Right renal pelvis (tissue), 4 donors: ENCODE data around the gene SP6. TPM values are rescaled to one million over a fixed set of nuclear protein-coding genes. Genes with fewer than 3 reads are reported as not detected.

ENCODE experiments used
- DNase-seq, 4 donors: peaks; one replicate each; pipeline ENCODE4 v3.0.0-alpha.2; 2013; ENCODE audit warnings: low read depth in 4 of 4, low spot score in 3 of 4, missing footprints in 1 of 4
- polyA plus RNA-seq, 4 donors: library from polyadenylated mRNA; unstranded; fragments of 120-200 nt; gene quantifications; one replicate each; pipeline ENCODE4 v1.2.1, GENCODE V29; 2013; ENCODE audit not compliant: insufficient read length in 4 of 4

Gene SP6
- polyA plus RNA-seq, 4 donors, result 2.3 to 3.3 (median 2.9) TPM

DNA sequence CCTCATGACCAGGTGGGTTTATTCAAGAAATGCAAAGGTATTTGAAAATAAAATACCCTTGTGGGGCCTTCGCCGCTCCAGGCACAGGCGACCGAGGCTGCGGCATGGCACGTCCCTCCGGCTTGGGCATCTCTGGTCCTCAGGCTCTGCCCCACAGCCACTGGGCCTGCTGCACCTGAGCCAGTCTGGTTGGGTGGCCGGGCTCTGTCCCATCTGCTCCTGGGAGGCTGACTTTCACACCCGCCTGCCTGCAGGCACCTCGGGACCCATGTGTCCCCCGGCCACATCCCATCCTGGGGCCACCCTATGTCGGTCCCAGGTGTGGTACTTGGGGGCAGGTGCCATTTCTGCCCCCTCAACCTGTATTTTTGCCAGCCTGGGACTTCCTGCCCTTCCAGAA is 50.3 kb downstream of the SP6 start:
- no peak for DNase-seq

DNA sequence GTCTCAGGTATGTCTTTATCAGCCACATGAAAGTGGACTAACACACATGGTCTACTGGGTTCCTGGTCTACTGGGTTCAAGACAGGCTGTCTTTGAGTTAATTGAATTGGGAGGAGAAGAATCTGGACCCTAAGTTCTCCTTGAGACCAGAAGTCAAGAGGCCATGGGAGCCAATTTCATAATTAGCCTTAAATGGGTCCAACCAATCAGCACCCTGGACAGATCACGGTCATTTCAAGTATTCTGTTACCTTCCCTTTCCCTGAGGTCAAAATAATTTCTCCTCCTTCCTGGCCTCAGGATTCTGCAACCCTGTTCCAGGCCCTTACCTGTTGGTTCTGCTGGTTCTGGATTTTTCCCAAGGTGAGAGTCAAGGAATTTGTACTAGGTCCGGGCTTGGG is 53.2 kb downstream of the SP6 start:
- DNase-seq, result no peak

Other genes with a start within 250 kb of the SP6 start
- 100 to 1,000 TPM; 222 to 265 (median 250) TPM for gene KPNB1, start 201.2 kb downstream of the SP6 start, polyA plus RNA-seq
- 10 to 100 TPM; 23.5 to 31.4 (median 27.1) TPM for gene TBKBP1, start 157.0 kb downstream of the SP6 start, polyA plus RNA-seq
- under 1 TPM; 0.05 to 0.37 (median 0.11) TPM for gene TBX21, start 117.9 kb downstream of the SP6 start, polyA plus RNA-seq
- gene OSBPL7, start 29.4 kb downstream of the SP6 start, polyA plus RNA-seq, result 10 to 100 TPM; 11.4 to 14.1 (median 11.9) TPM
- gene MRPL10, start 19.6 kb downstream of the SP6 start, polyA plus RNA-seq, result 10 to 100 TPM; 54.5 to 63.0 (median 55.7) TPM
- gene LRRC46, start 19.5 kb downstream of the SP6 start, polyA plus RNA-seq, result 1 to 10 TPM; 1.8 to 2.6 (median 2.3) TPM
- 10 to 100 TPM; 42.4 to 62.5 (median 60.2) TPM for gene SCRN2, start 9.9 kb downstream of the SP6 start, polyA plus RNA-seq
- gene SP2, start 45.1 kb upstream of the SP6 start, polyA plus RNA-seq, result 10 to 100 TPM; 24.3 to 25.7 (median 25.4) TPM
- gene PNPO, start 90.4 kb upstream of the SP6 start, polyA plus RNA-seq, result 10 to 100 TPM; 21.1 to 22.6 (median 22.2) TPM
- 10 to 100 TPM; 17.4 to 23.6 (median 22.0) TPM for gene PRR15L, start 106.7 kb upstream of the SP6 start, polyA plus RNA-seq
- 100 to 1,000 TPM; 118 to 153 (median 147) TPM for gene CDK5RAP3, start 120.0 kb upstream of the SP6 start, polyA plus RNA-seq
- 10 to 100 TPM; 19.5 to 24.2 (median 19.5) TPM for gene COPZ2, start 186.6 kb upstream of the SP6 start, polyA plus RNA-seq
- 100 to 1,000 TPM; 219 to 302 (median 264) TPM for gene NFE2L1, start 197.2 kb upstream of the SP6 start, polyA plus RNA-seq